HG02870 (cell line): ENCODE measurements around the gene SYT1.
A peak's percentile ranks its signal among the peaks of the same experiment; 100 is the strongest.

ENCODE experiments used
- ATAC-seq: cut with Tn5 transposase; IDR thresholded peaks from one replicate; pipeline ENCODE4 v1.9.1; 2021; ENCODE audit warnings: mild to moderate bottlenecking, moderate library complexity; ENCODE audit not compliant: unreplicated experiment

The SYT1 gene

DNA sequence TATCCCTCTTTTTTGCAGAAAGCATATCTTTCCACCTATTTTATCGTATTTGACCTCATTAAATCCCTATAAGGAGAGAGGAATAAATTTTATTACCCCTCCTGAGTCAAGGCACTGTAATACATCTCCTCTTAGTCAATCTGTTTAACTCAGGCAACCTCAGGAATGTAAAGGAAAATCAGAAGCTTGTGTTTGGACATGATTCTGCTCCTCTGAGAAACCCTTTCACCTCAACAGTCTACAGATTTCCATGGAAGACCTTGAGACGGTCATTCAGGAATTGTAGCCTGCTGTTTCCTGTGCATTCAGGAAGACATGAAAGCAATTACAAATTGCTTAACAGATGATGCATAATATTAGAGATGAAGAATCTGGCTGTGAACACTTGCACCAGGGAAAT is 465.4 kb downstream of the SYT1 start:
- ATAC-seq, result no peak

DNA sequence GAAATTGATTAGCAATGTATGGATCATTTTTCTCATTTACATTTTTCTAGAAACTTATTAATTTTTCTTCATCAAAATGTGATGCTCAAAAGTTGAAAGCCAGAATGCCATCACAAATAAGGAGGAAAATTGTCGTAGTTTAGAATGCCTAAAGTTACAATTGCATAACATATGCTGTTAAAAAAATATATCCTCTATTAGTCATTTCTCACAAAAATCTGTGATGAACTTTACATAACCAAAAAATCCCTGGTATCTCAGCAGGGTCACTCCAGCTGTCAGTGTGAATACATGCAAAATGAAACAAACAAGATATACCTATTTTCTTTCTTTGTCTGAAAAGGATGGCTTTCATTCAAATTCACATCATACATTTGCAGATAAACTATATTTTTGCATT is 467.3 kb downstream of the SYT1 start:
- no peak for ATAC-seq

DNA sequence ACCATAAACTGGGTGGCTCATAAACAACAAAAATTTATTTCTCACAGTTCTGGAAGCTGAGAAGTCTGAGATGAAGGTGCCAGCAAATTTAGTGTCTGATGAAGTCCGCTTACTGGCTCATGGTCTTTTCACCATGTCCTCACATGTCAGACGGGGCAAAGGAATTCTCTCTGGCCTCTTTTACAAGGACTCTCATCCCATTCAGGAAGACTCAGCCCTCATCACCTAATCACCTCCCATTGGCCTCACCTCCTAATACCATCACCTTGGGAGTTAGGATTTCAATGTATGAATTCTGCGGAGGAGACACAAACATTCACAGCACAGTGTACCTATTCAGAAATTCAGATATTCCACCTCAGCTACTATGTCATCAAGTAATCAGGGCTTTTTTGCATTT is 468.6 kb downstream of the SYT1 start:
- no peak for ATAC-seq

DNA sequence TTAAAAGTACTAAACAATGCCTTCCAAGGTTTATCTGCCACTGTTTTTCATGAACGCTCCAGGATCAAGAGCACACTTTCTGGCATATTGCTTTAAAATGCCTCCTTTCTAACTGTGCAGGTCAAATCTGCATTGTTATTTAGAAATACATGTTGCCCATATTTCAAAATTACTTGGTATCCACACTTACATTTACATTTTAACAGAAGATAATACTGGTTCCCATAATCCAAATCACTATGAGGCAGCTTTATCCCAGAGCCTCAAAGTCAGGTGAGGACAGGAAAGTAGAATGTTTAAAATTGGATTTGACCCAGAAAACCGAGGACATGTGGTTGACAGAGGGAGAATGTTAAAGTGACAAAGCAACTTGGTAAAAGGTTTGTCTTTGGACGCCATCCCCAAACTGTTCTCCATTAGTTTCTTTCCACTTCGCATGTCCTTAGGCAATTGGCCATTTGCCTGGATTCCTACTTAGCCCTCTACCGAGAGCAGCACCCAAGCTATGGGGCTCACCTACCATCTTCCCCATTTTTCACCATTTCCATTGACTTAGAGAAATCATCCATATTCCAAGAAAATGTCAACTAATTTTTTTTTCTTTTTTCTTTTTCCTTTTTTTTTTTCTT is 473.2 kb downstream of the SYT1 start:
- no peak for ATAC-seq

DNA sequence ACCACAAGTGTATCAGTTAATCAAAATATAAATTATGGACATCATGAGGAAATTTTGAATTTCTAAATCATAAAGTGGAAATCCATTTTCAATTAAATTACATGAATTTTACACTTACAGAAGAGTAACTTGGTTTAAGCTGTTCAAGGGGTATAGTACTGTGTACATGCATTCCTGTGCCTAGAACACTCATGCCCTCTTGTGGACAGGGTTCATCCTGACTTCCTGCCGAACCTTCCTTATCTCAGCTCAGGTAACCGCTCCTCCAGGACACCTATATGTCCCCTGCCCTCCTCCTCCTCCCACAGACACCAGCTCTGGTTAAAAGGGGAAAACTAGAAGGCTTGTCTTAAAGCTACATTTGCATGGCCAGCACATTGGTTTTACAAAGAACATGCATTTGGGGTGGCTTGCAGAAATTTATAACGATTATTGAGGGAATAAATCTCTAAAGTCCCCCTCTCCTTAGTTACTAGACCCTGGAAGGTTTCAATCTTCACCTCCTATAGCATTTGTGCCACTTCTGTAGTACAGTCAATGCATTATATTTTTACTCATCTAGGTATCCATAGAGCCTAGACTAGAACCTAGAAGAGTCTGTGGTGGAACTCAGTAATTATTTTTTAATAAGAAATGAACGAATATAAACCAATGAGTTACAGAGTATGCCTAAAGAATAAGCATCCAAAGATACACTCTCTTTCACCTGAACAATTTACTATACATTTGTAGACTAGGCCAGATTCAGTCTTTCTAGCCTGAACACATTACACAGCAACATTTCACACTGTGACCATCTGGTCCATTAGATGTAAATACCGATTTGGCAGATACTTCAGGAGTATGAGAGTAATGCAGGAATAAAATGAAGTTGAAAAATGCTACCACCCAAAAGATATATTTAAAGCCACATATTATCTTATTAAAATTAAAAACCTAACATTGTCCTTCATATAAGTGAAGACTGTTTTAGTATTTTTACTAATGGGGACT is 480.6 kb downstream of the SYT1 start:
- peak; percentile 79 for ATAC-seq

DNA sequence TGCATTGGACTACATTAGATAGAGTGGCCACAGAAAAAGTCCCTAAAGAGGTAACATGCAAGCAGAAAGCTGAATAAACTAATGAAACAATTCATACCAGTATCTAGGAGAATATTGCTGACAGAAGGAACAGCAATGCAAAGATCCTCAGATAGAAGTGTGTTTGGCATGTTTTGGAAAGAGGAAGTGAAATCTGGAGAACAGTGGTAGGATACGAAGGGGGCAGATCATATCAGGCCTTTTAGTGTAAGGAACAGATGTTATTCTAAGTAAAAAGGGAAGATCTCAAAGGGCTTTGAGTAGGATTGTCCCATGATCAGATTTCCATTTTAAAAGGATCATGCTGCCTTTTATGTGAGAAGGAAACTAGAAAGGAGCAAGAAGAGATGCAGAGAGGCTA is 483.3 kb downstream of the SYT1 start:
- no peak for ATAC-seq

DNA sequence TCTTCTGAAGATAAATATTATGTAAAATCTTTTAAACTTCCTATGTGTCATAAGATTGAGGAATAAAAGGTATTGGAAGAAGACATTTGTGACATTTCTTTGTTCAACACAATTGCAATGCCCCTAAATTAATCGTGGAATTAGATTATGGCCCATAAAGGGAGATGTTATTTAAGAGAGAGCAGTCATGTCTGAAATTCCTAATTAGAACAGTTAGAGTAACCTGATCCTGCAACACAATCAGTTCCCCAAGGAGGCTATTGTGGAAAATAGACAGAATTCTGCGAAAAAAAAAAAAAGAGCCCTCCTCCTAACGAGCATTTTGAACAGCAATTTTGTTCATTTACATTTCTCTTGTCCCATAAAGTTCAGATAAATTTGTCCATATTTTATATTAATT is 486.7 kb downstream of the SYT1 start:
- ATAC-seq, result no peak

DNA sequence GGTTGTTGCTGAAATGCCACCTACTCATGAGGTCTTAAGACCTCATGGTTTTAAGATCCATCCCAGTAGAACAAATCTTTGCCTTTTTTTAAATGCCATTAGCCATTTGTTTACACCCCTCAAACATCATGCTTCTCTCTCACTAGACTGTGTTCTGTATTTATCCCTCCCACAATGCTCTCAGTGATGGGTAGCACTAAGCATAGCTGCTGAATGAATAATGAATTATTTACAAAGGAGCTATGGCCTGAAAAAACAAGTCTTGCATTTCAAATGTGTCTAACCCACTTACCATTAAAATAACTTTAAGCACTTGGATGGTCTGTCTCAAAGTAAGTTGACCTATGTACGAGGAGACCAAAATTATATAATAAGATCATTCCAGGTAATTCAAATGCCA is 491.6 kb downstream of the SYT1 start:
- no peak for ATAC-seq

DNA sequence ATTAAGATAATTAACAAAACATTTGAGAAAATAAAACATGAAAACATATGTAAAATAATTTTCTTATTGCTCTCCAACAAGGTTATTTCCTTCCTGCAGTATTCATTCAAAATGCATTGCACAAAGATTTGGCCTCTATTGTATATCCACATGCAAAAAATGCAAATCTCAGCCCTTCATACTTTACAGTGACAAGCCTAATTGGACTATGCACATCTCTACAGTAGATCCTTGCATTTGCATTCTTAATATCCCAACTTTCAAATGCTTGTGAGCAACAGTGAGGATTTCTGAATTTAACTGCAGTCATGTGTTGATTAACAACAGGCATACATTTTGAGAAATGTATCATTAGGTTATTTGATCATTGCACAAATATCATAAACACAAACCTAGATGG is 492.5 kb downstream of the SYT1 start:
- ATAC-seq, result no peak

DNA sequence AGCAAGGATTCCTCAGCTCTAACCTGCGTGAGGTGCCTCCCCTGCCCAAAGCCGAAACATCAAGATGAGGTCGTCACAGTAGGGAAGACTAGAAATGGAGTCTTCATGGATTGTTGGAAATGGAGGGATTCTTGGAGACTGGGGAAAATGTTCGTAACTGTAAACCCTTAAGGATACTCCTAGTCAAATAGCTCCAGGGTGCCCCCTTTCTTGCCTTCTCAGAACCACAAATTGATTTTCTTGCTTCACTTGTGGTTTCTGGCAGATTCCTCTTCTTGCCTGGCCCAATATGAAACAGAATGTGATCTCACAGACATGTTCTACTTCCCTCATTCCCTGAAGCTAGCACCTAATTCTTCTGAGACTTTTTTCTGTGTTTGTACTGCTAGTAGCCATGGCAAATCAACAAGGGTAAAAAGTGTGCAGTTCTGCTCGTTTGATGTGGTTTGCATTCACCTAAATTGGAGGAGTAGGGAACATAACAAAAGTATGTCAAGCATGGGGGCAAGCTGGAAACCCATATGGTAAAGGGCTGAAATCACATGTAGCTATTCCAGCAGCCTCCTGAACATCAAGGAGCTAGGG is 494.2 kb downstream of the SYT1 start:
- ATAC-seq, result no peak

DNA sequence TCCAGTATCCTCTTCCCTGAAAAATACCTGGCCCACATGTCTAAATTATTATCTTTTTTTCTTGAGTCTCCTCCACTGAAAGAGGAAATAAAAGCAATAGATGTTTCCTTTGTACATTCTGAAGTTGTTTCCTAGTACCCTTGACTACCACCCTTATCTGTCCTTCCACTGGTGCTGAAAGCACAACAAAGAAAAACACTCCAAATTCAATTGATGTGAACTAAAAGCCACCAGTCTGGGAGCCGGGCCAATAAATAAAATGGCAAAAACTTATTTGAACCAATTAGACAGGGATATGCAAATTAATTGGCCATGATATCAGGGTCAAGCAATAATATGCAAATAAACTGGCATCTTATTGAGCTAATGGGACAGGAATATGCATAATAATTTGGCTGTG is 495.7 kb downstream of the SYT1 start:
- no peak for ATAC-seq

DNA sequence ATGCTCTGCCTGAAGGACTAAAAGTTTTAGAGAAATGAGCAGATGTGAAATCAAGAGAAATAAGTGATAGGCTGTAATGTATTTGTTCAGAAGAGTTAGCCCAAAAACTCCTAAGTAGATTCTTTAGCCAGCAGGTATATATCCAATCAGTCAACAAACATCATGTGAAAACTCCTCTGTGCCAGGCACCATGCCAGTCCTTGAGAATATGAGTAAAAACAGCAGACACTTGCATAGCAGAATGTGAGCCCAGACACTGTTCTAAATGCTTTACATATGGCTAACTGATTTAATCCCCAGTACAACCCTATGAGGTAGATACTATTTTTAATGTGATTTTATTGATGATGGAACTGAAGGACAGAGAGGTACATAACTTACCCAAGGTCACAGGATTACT is 496.4 kb downstream of the SYT1 start:
- no peak for ATAC-seq

DNA sequence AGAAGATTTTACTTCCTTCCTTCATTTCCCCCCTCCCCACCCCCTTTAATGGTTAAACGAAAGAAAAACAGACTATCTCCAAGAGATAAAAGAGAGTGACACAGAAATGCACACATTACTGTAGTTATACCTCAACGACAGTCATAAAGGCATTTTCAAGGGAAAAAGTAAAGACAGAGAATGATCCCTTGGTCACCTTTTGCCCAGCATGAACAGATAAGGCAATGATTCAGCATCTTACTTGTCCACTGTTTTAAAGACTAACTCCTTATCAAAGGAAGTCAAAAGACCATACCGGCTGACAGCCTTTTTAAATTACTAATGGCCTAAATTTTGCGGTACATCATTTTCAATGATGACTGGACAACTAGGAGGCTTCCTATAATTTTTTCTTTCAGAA is 499.6 kb downstream of the SYT1 start:
- ATAC-seq, result no peak

DNA sequence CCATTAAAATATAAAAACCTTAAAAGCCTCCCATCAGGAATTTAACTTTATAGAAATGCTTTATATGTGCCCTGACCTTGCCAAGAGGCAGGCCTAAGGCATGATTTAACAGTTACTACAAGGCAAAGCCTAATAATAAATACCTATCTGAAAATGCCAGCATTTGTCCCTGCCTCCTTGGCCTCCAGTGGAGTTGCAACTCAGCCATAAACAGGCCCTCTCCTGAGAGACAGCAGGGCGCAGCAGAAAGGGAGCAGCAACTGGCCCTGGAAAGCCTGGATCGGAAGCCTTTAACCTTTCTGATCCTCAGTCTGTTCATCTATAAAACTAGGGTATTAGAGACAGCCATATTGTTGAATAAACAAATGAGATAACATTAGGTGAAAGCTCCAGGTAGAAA is 501.8 kb downstream of the SYT1 start:
- ATAC-seq, result no peak

DNA sequence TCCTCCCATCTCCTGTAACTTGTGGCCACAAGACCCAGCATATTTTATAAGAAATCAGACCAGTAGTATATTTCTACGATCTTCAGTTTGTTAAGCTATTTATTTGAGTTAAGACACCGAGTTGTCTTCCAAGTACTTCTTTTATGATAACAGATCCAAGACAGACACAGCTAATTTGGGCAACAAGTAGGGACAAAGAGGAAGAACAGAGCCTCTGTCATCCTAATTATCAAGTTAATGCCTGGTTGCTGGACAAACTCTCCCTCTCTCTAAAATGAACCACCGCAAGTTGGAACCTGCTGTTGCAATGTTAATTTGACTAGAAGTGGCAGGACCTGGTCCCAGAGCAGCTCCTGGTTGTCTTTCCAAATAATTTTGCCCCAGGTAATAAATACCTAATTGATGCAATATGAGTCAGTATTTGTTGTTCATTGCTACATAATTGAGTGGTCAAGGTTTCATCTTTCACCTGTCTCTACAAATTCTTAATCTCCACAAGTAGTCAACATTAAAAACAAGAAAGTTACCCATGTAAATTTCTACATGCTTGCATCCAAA is 502.5 kb downstream of the SYT1 start:
- no peak for ATAC-seq

DNA sequence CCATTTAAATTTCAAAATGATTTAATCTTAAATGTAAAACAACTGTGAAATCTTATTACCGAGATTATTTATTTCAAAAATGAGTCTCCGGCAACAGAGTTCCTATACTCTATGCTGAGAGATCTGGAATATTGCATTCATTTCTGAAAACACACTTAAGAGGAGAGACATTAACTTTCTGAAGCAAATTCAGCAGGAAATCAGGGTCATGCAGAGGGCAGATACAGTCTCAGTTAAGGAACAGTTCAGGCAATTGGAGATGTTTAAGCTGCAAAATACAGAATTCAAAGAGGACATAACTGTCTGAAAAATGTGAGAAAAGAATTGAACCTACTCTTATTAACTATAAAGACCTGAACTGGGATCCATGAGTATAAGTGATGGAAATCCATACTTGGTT is 505.4 kb downstream of the SYT1 start:
- no peak for ATAC-seq

DNA sequence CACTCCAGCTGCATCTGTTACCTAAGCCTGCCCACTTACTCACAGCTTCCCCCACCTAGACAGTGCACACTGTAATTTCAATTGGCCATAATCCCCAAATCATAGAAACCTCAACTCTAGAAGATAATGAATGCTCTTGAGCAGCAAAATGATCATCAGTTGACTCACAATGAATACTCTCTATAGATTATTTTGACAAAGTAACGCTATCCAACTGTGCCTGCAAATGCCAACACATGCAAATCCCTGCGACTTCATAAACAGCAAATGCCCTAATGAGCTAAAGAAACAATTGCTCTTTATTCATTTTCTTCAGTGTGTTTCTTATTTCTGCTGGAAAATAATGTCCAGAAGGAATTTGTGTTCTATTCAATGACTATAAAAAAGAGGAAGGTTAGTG is 506.7 kb downstream of the SYT1 start:
- ATAC-seq, result no peak

DNA sequence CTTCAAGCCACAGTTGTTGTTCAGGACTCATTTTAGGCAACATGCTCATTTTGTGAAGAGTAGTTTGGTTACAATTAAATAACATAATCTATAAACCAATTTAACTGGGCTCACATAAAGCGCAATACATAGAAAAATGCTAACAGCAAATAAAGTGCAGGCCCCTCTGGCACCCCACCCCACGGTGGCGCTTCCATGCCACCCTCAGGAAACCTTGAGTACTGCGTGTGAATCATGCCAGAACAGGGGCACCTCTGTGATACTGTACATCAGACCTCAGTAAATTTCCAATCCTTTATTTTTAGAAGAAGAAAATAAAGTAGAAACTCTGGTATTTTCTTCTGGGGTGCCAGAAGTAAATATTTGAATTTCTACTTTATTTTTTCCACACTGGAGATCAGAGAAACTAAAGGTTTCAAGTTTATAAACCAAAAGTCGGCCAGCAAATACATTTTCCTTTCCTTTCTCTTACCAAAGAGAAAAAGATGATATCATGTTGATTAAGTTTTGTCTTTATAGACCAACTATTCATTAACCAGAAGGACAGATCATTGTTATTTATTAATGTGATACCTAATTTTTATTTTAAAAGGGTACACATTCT is 509.4 kb downstream of the SYT1 start:
- ATAC-seq, result peak; percentile 79

DNA sequence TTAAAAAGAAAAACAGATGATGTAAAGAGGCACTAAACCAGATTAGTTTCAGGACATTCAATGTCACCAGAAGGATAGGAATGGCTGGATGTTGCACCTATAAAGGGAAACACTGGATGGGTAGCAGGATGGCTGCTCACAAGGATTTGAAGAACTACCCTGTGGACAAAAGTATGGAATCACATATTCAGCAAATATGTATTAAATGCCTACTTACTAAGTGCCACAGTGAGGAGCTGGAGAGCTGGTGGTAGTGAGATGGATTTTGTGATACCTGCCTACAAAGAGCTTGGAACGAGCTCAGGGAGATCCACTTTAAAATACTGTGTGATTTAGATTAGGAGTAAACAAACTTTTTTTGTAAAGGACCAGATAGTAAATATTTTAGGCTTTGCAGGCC is 510.0 kb downstream of the SYT1 start:
- ATAC-seq, result no peak

DNA sequence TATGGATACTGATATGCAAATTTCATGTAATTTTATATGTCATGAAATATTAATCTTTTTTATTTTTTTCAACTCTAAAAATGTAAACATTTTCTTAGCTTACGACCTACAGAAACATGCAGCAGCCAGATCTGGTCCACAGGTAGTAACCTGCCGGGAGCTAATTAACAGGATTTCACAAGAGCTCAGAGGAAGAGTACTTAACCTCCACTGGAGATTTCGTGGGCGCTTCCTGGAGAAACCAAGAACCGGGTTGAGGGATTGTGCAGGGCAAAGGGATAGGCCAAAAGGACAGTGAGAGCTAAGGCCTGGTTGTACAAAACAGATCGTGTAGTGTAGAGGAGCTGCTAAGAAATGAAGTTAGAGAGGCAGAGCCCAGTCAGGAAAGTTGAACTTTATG is 510.5 kb downstream of the SYT1 start:
- no peak for ATAC-seq

DNA sequence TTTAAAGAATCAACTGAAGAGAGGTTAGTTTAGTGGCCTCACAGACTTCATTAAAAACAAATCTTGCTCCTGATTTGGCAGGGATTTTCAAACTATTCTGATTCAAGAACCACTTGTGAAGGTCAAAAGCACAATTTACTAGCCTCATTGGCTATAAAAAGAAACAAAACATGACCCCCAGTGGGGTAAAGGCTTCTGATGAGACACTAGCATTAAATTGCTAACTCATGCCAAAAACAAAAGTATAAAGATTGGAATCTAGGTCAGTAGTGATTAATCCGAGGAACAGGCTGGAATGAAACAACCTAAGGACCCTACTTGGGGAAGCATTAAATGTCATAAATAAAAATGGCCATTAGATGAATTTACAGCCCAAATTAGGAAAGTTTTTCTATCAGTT is 513.9 kb downstream of the SYT1 start:
- ATAC-seq, result no peak
